CD1c-positive myeloid dendritic cell (primary cell): ENCODE results near the gene NEUROD2.
"Not testable (repeated sequence)": the region's sequence is repeated elsewhere in the genome, so short reads cannot be mapped to it uniquely, and the experiment has no call there.

Experiments used
- DNase-seq: peaks from one replicate; pipeline ENCODE4 v3.0.0-alpha.2; 2016; ENCODE audit errors: extremely low spot score

NEUROD2 gene

DNA sequence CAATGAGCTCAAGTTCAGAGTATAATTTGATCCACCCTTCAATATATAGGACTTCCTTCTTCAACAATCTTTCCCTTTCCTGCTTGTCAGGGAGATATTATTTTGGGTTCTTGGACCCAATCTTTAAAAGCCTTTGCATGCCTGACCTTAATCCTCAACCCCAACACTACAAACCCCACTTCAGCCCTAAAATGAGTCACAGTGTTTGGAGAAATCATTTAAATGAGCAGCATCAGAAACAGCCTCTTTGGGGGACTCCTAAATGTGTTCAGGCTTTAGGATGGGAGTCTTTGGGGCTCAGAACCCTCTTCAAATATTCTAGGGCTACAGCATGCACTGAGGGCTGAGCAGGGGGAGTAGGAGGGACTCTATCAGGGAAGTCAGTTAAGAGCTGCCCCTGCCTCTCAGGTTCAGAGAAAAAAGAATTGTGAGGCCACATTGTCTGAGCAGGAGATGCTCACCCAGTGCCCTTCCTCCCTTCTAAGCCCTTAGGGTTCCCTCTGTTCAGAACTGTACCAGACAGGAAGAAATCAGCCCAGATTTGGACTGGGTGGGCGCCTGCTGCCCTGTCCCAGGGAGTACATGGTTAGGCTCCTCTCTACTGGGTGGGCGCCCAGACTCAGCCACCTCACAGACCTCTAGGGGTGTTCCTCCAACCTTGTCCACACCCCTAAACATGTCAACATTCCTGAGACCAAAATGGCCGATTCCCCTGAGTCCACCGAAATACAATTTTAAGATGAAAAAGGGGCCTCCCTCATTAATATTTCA lies 5.0 kb downstream of the NEUROD2 start:
- DNase-seq, result no peak

DNA sequence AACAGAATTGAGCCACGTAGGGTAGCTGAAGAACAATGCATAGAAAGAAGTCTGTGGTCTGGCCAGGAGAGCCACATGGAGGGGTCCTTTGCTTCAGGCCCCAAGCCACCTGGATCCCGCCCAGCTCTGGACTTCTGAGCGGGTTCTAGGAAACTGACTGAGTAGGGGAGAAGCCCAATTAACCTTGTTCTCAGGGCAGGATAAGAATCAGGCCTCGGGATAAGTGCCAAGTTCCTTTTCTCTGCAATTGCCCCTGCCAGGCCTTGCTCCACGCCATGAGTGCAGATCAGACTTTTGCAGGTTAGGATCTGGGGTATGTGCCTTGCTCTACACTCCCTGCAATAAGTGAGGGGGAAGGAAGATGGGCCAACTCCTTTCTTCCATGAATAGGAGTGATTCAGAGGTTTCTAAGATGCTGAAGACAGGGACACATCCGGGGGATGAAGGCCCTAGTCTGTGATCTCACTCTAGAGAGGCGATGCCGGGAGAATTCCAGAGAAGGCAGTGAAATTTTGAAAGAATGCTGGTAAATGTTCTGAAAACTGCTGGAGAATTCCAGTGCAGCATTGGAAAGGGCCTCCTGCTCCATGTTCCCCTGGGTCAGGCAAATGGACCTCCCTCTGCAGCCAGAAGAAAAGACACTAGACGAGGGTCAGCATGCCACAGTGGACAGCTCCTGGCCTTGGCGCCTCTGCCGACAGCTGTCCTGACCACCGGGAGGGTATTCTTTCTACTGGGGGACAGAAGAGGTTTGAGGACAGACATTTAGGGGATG lies 5.8 kb downstream of the NEUROD2 start:
- no peak for DNase-seq

DNA sequence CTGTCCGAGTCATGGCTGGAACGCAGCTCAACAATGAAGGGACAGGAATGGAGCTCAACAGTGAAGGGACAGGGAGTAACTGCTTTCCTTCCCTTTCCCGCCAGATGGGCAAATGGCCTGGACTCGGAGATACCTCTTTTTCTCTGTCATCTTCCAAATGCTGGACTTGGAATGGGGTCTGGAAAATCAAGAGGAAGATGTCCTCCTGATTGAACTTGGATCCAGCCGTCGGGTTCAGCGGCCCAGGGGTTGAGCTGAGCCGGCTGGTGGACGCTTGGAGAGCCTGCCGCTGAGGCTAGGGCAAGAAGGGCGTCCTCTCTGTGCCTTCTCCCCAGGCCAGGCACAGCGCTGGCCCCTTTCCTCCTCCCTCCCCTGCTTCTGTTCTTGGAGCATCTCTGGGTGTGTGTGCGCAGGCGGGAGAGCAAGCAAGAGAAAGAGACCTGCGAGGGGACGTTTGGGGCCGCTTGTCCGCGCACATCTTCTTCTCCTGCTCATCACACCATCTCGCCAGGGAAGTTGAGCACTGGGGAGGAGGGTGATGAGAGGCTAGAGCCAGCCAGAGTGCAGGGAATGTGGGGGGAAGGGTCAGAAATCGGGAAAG lies 6.6 kb downstream of the NEUROD2 start:
- no peak for DNase-seq

GRCh38 chr17:39600288-39600996 lies 7.3 kb downstream of the NEUROD2 start:
- no peak for DNase-seq

GRCh38 chr17:39599665-39600231 lies 8.0 kb downstream of the NEUROD2 start:
- no peak for DNase-seq

- DNase-seq, result no peak
Observed at GRCh38 chr17:39599004-39599664, 8.6 kb downstream of the NEUROD2 start.

DNA sequence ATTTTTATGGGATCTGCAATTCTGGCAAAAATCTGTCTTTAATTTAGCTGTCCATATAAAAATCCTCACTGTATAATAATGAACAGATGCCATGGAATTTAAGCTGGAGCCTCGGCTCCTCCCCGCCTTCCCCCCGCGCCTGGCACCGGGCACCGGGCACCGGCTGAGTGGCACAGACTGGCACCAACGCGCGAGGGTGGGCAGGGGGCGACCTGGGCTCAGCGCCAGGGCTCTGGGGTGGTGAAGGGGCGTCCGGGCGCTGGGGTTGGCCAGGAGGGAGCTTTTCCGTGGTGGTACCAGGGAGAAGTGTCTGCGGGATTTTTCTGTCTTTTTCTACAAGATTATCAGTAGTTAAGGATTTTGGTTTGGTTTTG lies 9.1 kb downstream of the NEUROD2 start:
- DNase-seq, result no peak

GRCh38 chr17:39598047-39598481 lies 9.7 kb downstream of the NEUROD2 start:
- DNase-seq, result no peak

DNA sequence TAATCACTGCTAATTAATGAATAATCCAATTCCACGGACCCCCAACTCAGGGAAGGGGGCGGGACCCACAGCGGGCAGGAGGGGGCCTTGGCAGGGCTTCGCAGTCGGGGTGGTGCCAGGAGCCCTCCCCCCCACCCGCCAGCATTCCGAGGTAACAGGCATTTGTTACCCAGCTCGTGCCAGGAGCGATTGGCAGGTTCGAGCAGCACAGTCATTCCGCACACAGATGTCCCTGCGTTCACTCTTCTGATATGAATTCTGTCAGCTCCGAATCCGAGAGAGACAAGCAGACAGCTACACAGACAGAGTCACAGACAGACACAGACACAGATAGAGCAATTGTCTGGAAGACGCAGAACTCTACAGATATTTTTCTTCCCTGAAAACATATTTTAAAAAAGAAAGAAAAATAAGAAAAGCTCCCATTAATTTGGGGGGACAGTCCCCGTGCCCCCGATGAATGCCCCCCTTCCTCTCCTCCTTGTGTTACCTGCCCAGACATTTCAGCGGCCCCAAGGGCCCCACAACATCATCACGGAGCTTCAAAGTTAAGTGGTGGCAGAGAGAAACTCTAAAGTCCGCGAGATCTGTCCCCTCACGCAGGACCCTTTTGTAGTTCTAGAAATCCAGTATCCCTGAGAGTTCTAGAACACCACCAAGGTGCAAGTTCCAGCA lies 10.2 kb downstream of the NEUROD2 start:
- DNase-seq, result no peak

DNA sequence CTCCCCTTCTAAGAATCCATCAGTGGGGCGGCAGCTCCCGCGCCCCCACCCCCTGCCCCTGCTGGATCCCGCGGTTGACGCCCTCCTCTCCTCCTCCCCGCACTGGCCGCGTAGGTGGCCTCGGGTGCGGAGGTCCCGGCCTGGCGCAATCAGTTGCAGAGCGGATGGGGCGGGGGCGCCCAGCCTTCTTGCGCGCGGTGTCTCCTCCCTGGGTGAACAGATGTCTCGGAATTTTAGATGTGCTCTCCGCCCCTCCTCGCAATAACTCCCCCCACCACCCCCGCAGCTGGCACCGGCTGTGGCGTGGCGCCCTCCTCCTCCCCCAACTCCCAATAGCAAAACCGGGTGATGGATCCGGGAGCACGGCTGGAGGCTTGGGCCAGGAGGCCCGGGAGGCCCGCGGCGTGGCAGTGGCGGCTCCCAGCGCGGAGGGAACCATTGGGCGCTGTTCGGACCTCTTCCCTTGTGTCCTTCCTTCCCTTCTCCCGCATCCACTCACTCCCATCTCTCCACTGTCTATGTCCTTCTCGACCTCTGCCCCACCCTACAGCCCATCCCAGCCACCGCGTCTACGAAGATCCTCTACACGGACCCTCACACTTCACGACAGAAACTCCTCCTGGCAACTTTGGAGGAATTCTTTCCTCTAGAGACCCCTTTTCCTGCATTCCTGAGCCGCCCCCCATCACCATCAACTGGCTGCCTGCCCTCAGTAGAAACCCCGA lies 11.0 kb downstream of the NEUROD2 start:
- DNase-seq, result no peak

DNA sequence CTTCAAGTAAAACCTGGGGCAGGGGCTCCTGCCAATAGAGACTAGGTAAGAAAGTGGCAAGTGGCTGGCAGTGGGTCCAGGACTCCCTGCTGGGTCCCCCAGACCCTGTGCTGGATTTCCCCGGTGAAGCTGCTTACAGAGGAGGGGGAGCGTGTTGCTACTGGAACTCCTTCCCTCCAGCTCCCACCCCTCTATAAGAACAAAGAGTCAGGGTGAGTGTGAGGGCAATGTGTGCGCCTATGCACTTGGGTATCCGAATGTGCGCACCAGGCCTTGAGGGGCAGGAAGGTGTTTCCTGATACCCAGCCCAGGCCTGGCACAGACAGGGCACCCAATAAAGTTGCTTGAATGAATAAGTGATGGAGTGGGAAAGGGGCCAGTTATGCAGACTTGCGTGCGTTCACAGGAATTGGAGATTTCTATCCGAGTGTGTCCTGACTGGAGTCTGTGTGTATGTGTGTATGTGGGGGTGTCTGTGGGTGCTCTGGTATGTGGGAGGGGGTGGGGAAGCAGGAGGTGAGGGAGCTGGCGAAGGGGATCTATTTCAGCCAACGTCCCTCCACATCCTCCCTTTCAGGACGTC lies 11.7 kb downstream of the NEUROD2 start:
- DNase-seq, result no peak

GRCh38 chr17:39595294-39595693 lies 12.4 kb downstream of the NEUROD2 start:
- DNase-seq, result no peak

- no peak for DNase-seq
Observed at GRCh38 chr17:39593371-39593770, 14.3 kb downstream of the NEUROD2 start.

GRCh38 chr17:39591958-39592954 lies 15.5 kb downstream of the NEUROD2 start:
- DNase-seq, result peak; percentile 27

DNA sequence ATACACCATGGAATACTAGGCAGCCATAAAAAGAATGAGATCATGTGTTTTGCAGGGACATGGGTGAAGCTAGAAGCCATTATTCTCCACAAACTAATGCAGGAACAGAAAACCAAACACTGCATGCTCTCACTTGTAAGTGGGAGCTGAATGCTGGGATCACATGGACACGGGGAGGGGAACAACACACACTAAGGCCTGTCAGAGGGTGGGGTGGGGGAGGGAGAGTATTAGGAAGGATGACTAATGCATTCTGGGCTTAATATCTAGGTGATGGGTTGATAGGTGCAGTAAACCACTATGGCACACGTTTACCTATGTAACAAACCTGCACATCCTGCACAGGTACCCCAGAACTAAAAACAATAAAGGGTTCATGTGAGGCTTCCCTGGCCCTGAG lies 17.5 kb downstream of the NEUROD2 start:
- not testable (repeated sequence) for DNase-seq

- no peak for DNase-seq
Observed at GRCh38 chr17:39582658-39583057, 25.1 kb downstream of the NEUROD2 start.

- no peak for DNase-seq
Observed at GRCh38 chr17:39581759-39582085, 26.0 kb downstream of the NEUROD2 start.

GRCh38 chr17:39581071-39581758 lies 26.5 kb downstream of the NEUROD2 start:
- DNase-seq, result no peak
